H1 (cell line): Measurements from ENCODE around the gene SLCO6A1. TPM values are rescaled to one million over a fixed set of nuclear protein-coding genes. Genes with fewer than 3 reads are reported as not detected.

Source experiments
- CTCF ChIA-PET: fragments of 300-600 bp; sonication (Branson Sonifier 250); formaldehyde crosslinking; loops from one replicate; lab custom pipeline; 2021; ENCODE audit not compliant: partially characterized antibody; lab: Charles Lee
- POLR2A ChIA-PET: fragments of 300-600 bp; sonication (Branson Sonifier 250); formaldehyde crosslinking; loops from one replicate; lab custom pipeline; 2021; ENCODE audit warnings: inconsistent platforms; ENCODE audit not compliant: partially characterized antibody; lab: Charles Lee
- DNase-seq, 2 experiments: peaks; one replicate each; pipeline versions ENCODE4 v3.0.0 to v3.0.0-alpha.2; 2010 to 2022; ENCODE audit warnings: low spot score in 2 of 2, low read depth in 1 of 2, mixed read lengths in 1 of 2
- FAIRE-seq: peaks from 2 replicates; lab custom pipeline; 2011; peaks lifted over from hg19 to GRCh38; lab: Jason Lieb, UNC
- H2AFZ ChIP-seq: 2 replicates; pipeline ENCODE4 v1.8.1; 2012; ENCODE audit warnings: low read length, inconsistent platforms
- H2AK5ac ChIP-seq: 2 replicates; pipeline ENCODE4 v1.6.1; 2013; ENCODE audit warnings: low read depth, low read length
- H2BK120ac ChIP-seq: replicated peaks from 2 replicates; pipeline ENCODE3; 2013; ENCODE audit warnings: low read depth, low read length, inconsistent platforms
- H2BK12ac ChIP-seq: 2 replicates; pipeline ENCODE4 v1.6.1; 2013; ENCODE audit warnings: low read depth, low read length
- H2BK15ac ChIP-seq: 2 replicates; pipeline ENCODE4 v1.6.1; 2013; ENCODE audit warnings: low read length
- H2BK20ac ChIP-seq: 2 replicates; pipeline ENCODE4 v1.6.1; 2013; ENCODE audit warnings: low read length
- H2BK5ac ChIP-seq: 2 replicates; pipeline ENCODE4 v1.6.1; 2013; ENCODE audit warnings: low read depth, low read length
- H3K14ac ChIP-seq: 2 replicates; pipeline ENCODE4 v1.6.1; 2013; ENCODE audit warnings: inconsistent platforms; ENCODE audit not compliant: insufficient read length
- H3K18ac ChIP-seq: 2 replicates; pipeline ENCODE4 v1.6.1; 2013; ENCODE audit warnings: low read length; ENCODE audit errors: extremely low read depth
- H3K23ac ChIP-seq: 2 replicates; pipeline ENCODE4 v1.6.1; 2013; ENCODE audit warnings: inconsistent platforms; ENCODE audit not compliant: insufficient read length
- H3K23me2 ChIP-seq: 2 replicates; pipeline ENCODE4 v1.6.1; 2013; ENCODE audit warnings: low read depth, low read length
- H3K27ac ChIP-seq: 2 replicates; pipeline ENCODE4 v1.6.1; 2011; ENCODE audit warnings: low read depth, low read length, inconsistent platforms
- H3K27me3 ChIP-seq, 4 experiments: replicated peaks in 1 of 4; 1 replicate in 1 of 4; 2 replicates in 3 of 4; pipeline versions ENCODE4 v1.6.1 to v1.8.1; 2011 to 2013; ENCODE audit warnings: low read length in 3 of 4, mild to moderate bottlenecking in 3 of 4, inconsistent platforms in 2 of 4, mixed read lengths in 2 of 4, moderate library complexity in 1 of 4; ENCODE audit not compliant: control insufficient read depth in 3 of 4, insufficient read depth in 3 of 4; ENCODE audit errors: extremely low read depth in 1 of 4
- H3K36me3 ChIP-seq, 4 experiments: 2 replicates each; pipeline versions ENCODE4 v1.6.1 to v1.8.1; 2011 to 2013; ENCODE audit warnings: mild to moderate bottlenecking in 4 of 4, low read length in 3 of 4, moderate library complexity in 2 of 4, control low read depth in 1 of 4, inconsistent platforms in 1 of 4; ENCODE audit not compliant: insufficient read depth in 4 of 4, control insufficient read depth in 2 of 4
- H3K4ac ChIP-seq: replicated peaks from 2 replicates; pipeline ENCODE3; 2013; ENCODE audit warnings: low read length, low read depth, mixed read lengths, inconsistent platforms; ENCODE audit not compliant: insufficient read length
- H3K4me1 ChIP-seq, 4 experiments: replicated peaks in 1 of 4; 1 replicate in 1 of 4; 2 replicates in 3 of 4; pipeline versions ENCODE4 v1.6.1 to v1.8.1; 2011 to 2013; ENCODE audit warnings: low read length in 3 of 4, inconsistent platforms in 2 of 4, mixed read lengths in 1 of 4; ENCODE audit not compliant: insufficient read depth in 4 of 4, control insufficient read depth in 3 of 4
- H3K4me2 ChIP-seq, 2 experiments: 2 replicates each; pipeline versions ENCODE4 v1.6.1 to v1.8.1; 2011 to 2013; ENCODE audit warnings: low read depth in 2 of 2, low read length in 2 of 2, control low read depth in 1 of 2, inconsistent platforms in 1 of 2, mild to moderate bottlenecking in 1 of 2; ENCODE audit not compliant: insufficient read depth in 1 of 2
- H3K4me3 ChIP-seq, 4 experiments: fragments of 200-600, 300-600 bp in 1 of 4; sonication (generic), shearing (Covaris generic), sonication (Bioruptor Twin) in 1 of 4; 2 replicates each; pipeline versions ENCODE4 v1.5.1 to v1.8.1; 2011 to 2016; ENCODE audit warnings: low read length in 4 of 4, low read depth in 3 of 4, control low read depth in 2 of 4, inconsistent platforms in 2 of 4, mild to moderate bottlenecking in 2 of 4, mixed read lengths in 1 of 4, moderate library complexity in 1 of 4; ENCODE audit not compliant: insufficient read depth in 2 of 4; ENCODE audit errors: extremely low read depth in 1 of 4
- H3K56ac ChIP-seq: replicated peaks from 2 replicates; pipeline ENCODE3; 2013; ENCODE audit warnings: low read depth, mild to moderate bottlenecking, mixed read lengths, low read length, inconsistent platforms; ENCODE audit not compliant: insufficient read length
- H3K79me1 ChIP-seq: 2 replicates; pipeline ENCODE4 v1.6.1; 2013; ENCODE audit warnings: low read depth, low read length, control low read depth
- H3K79me2 ChIP-seq, 2 experiments: 2 replicates each; pipeline versions ENCODE4 v1.6.1 to v1.8.1; 2012 to 2013; ENCODE audit warnings: low read length in 2 of 2, mild to moderate bottlenecking in 2 of 2, inconsistent platforms in 1 of 2; ENCODE audit not compliant: insufficient read depth in 2 of 2, control insufficient read depth in 1 of 2
- H3K9ac ChIP-seq, 4 experiments: replicated peaks in 1 of 4; 1 replicate in 1 of 4; 2 replicates in 3 of 4; pipeline versions ENCODE4 v1.6.1 to v1.8.1; 2011 to 2013; ENCODE audit warnings: low read depth in 3 of 4, low read length in 3 of 4, control low read depth in 2 of 4, mild to moderate bottlenecking in 2 of 4, moderate library complexity in 2 of 4, inconsistent platforms in 1 of 4; ENCODE audit errors: extremely low read depth in 1 of 4
- H3K9me3 ChIP-seq, 2 experiments: 2 replicates each; pipeline versions ENCODE4 v1.6.1 to v1.8.1; 2012 to 2013; ENCODE audit warnings: mild to moderate bottlenecking in 2 of 2, moderate library complexity in 2 of 2, control low read depth in 1 of 2, inconsistent platforms in 1 of 2, low read depth in 1 of 2, low read length in 1 of 2, mixed read lengths in 1 of 2; ENCODE audit not compliant: insufficient read depth in 2 of 2
- H4K20me1 ChIP-seq, 2 experiments: replicated peaks in 1 of 2; 2 replicates each; pipeline versions ENCODE3 to v1.8.1; 2011 to 2013; ENCODE audit warnings: inconsistent platforms in 2 of 2, low read length in 2 of 2, mild to moderate bottlenecking in 1 of 2; ENCODE audit not compliant: insufficient read depth in 2 of 2, control insufficient read depth in 1 of 2
- H4K5ac ChIP-seq: 2 replicates; pipeline ENCODE4 v1.6.1; 2013; ENCODE audit warnings: low read length, low read depth, mixed read lengths, inconsistent platforms; ENCODE audit not compliant: insufficient read length
- H4K8ac ChIP-seq: 2 replicates; pipeline ENCODE4 v1.8.0; 2013; ENCODE audit warnings: mild to moderate bottlenecking, moderate library complexity, low read length, inconsistent platforms; ENCODE audit not compliant: insufficient read depth; ENCODE audit errors: extremely low read depth
- H4K91ac ChIP-seq: replicated peaks from 2 replicates; pipeline ENCODE3; 2013; ENCODE audit warnings: low read length, mixed read lengths, inconsistent platforms; ENCODE audit not compliant: insufficient read length
- CHD2 ChIP-seq: IDR thresholded peaks from 2 replicates; pipeline ENCODE4 v1.6.1; 2012; ENCODE audit warnings: low read length, improper control_type of control experiment
- RBBP5 ChIP-seq: IDR thresholded peaks from 2 replicates; pipeline ENCODE4 v1.7.1; 2012; ENCODE audit warnings: low read depth, mild to moderate bottlenecking, inconsistent platforms, low read length, moderate library complexity, borderline replicate concordance
- TAF7 ChIP-seq: optimal IDR thresholded peaks from 2 replicates; pipeline ENCODE3; 2011; ENCODE audit warnings: low read depth, mild to moderate bottlenecking, inconsistent platforms, low read length, moderate library complexity, borderline replicate concordance
- WGBS, 2 experiments: shearing (Covaris generic) in 1 of 2; methylation state at CpG; one replicate each; pipeline versions ENCODE4 v1.1.6 to v1.1.7; 2013 to 2015; ENCODE audit warnings: low lambda C conversion rate in 2 of 2, mixed read lengths in 2 of 2, inconsistent platforms in 1 of 2, low coverage in 1 of 2, missing lambda C conversion rate in 1 of 2; ENCODE audit not compliant: insufficient replicate concordance in 2 of 2, insufficient coverage in 1 of 2, insufficient read length in 1 of 2; ENCODE audit errors: extremely low coverage in 1 of 2, missing lambda C conversion rate in 1 of 2; 5-methylcytosine and 5-hydroxymethylcytosine counted together
- polyA plus RNA-seq, 7 experiments: library from polyadenylated mRNA; depleted of rRNA in 3 of 7; stranded (reverse) in 5 of 7; unstranded in 2 of 7; fragments of >200 nt in 5 of 7; fragments of 200-250 nt in 2 of 7; gene quantifications; 1 replicate in 5 of 7; 2 replicates in 1 of 7; 4 replicates in 1 of 7; pipeline versions ENCODE4 v1.2.1 to v1.2.3, GENCODE V29; 2011 to 2013; ENCODE audit warnings: missing spikeins in 2 of 7, mixed read lengths in 2 of 7
- total RNA-seq: library from RNA; stranded (reverse); fragmentation: NEBNext Ultra II Directional; extraction: Animal tissue kit (Norgen Biotek cat#: 25700); gene quantifications from 2 replicates; pipeline ENCODE4 v1.2.1, GENCODE V29; 2021

SLCO6A1 gene
- total and polyA plus RNA-seq, 2 of the 8 experiments (the other 6 are each of a cell fraction or from before 2014, with no cell fraction given): 0.06 to 0.56 TPM

GRCh38 chr5:102375876-102376275, 122.9 kb downstream of the SLCO6A1 start:
- Histone ChIP-seq H3K23ac (no peak overlapping the region), H3K79me1 (no peaks in the 10 kb centered on the region), H3K27me3 (no peaks in the 10 kb centered on the region), H2BK120ac (no peak overlapping the region), H3K9me3 (no peaks in the 10 kb centered on the region), H3K18ac (no peak overlapping the region), H3K9ac (no peak overlapping the region), H3K79me2 (no peaks in the 10 kb centered on the region), H3K4me3 (no peak overlapping the region), H2BK15ac (no peak overlapping the region), H3K36me3 (no peaks in the 10 kb centered on the region), H2BK20ac (no peak overlapping the region), H2BK12ac (no peak overlapping the region), H2AK5ac (no peak overlapping the region), H2AFZ (no peak overlapping the region), H3K14ac (no peak overlapping the region), H3K4me2 (no peak overlapping the region), H4K8ac (no peak overlapping the region), H2BK5ac (no peak overlapping the region), H4K5ac (no peak overlapping the region), H3K4me1 (no peaks in the 10 kb centered on the region), H3K23me2 (no peaks in the 10 kb centered on the region), H3K56ac (no peak overlapping the region), H4K20me1 (no peaks in the 10 kb centered on the region), H4K91ac (no peak overlapping the region), H3K4ac (no peak overlapping the region), H3K27ac (no peak overlapping the region)
- no peak for DNase-seq
- WGBS, 2 experiments: 93% methylated on average over 2 of the region's 2 CpGs; no CpG with 5 or more reads in 1 of the 2 experiments
- POLR2A ChIA-PET: no interaction called here
- FAIRE-seq: no peak
- CTCF ChIA-PET: no interaction called here
- no peak for TF ChIP-seq TAF7
- no peak for TF ChIP-seq RBBP5
- TF ChIP-seq CHD2: no peak
